Skin epidermis (tissue), 12 donors: ENCODE data around the gene LRRC74B.
A peak's percentile ranks its signal among the peaks of the same experiment; 100 is the strongest.
"Not testable (repeated sequence)": the region's sequence is repeated elsewhere in the genome, so short reads cannot be mapped to it uniquely, and the experiment has no call there.

Experiments
- H3K27ac ChIP-seq, 21 experiments: fragments of 200-600 bp; sonication (generic) in 11 of 21; one replicate each; pipeline ENCODE4 v1.5.0; 2020; ENCODE audit warnings: mild to moderate bottlenecking in 3 of 21, inconsistent platforms in 2 of 21, moderate library complexity in 2 of 21
- H3K4me3 ChIP-seq, 7 experiments: fragments of 200-600 bp; sonication (generic) in 2 of 7; one replicate each; pipeline ENCODE4 v1.5.0; 2020; ENCODE audit warnings: inconsistent platforms in 2 of 7, mild to moderate bottlenecking in 2 of 7, moderate library complexity in 1 of 7

The LRRC74B gene

GRCh38 chr22:21029486-21030025, 16.2 kb upstream of the LRRC74B start:
- Histone ChIP-seq H3K27ac (no peak overlapping the region), H3K4me3 (no peak overlapping the region)

GRCh38 chr22:21030032-21030431, 15.7 kb upstream of the LRRC74B start:
- Histone ChIP-seq H3K4me3 (no peak overlapping the region), H3K27ac (no peak overlapping the region)

GRCh38 chr22:21030621-21031544, 14.9 kb upstream of the LRRC74B start:
- no peak overlapping the region for H3K27ac ChIP-seq
- H3K4me3 ChIP-seq = no peak overlapping the region

- Histone ChIP-seq H3K4me3 (peak overlapping the region in 1 of 7 experiments; percentile 27), H3K27ac (no peak overlapping the region)
Observed at GRCh38 chr22:21031545-21032036, 14.2 kb upstream of the LRRC74B start.

- Histone ChIP-seq H3K27ac (no peak within 1 kb of the TSS), H3K4me3 (peak within 1 kb of the TSS in 3 of 7 experiments; percentile 1 to 27 (median 22))
Observed at GRCh38 chr22:21032037-21032867, 13.5 kb upstream of the LRRC74B start, which contains the start of gene SLC7A4. TSS of gene SLC7A4 (minus strand) at chr22:21032561. CDS start at chr22:21031812, 749 bp downstream.

- Histone ChIP-seq H3K27ac (no peak overlapping the region), H3K4me3 (no peak overlapping the region)
Observed at GRCh38 chr22:21032868-21033688, 12.7 kb upstream of the LRRC74B start.

- H3K4me3 ChIP-seq = no peak overlapping the region
Observed at GRCh38 chr22:21033895-21034294, 11.9 kb upstream of the LRRC74B start.

GRCh38 chr22:21034989-21035388, 10.8 kb upstream of the LRRC74B start:
- Histone ChIP-seq H3K4me3 (no peak overlapping the region), H3K27ac (no peak overlapping the region)

More at GRCh38 chr22:21033895-21034294, 11.9 kb upstream of the LRRC74B start:
- no peak overlapping the region for H3K27ac ChIP-seq

GRCh38 chr22:21038405-21038804, 7.3 kb upstream of the LRRC74B start:
- Histone ChIP-seq H3K4me3 (no peak overlapping the region), H3K27ac (no peak overlapping the region)

- not testable (repeated sequence) for H3K4me3 ChIP-seq, H3K27ac ChIP-seq
Observed at GRCh38 chr22:21039158-21039557, 6.6 kb upstream of the LRRC74B start.

- H3K27ac ChIP-seq = no peak overlapping the region
- no peak overlapping the region for H3K4me3 ChIP-seq
Observed at GRCh38 chr22:21041937-21042336, 3.8 kb upstream of the LRRC74B start.

- Histone ChIP-seq H3K4me3 (no peak overlapping the region), H3K27ac (no peak overlapping the region)
Observed at GRCh38 chr22:21042978-21043859, 2.5 kb upstream of the LRRC74B start.

GRCh38 chr22:21043860-21044535, 1.7 kb upstream of the LRRC74B start:
- Histone ChIP-seq H3K4me3 (no peak overlapping the region), H3K27ac (peak overlapping the region in 2 of 21 experiments; percentile 6 to 15)

- Histone ChIP-seq H3K4me3 (peak overlapping the region in 3 of 7 experiments; percentile 19 to 24 (median 23)), H3K27ac (peak overlapping the region in 6 of 21 experiments; percentile 1 to 66 (median 13))
Observed at GRCh38 chr22:21044931-21045584, 688 bp upstream of the LRRC74B start.

GRCh38 chr22:21047035-21047661, 1.4 kb downstream of the LRRC74B start:
- Histone ChIP-seq H3K27ac (no peak overlapping the region), H3K4me3 (no peak overlapping the region)

GRCh38 chr22:21047730-21048129, 2.0 kb downstream of the LRRC74B start:
- no peak overlapping the region for H3K4me3 ChIP-seq

GRCh38 chr22:21048448-21048847, 2.7 kb downstream of the LRRC74B start:
- H3K27ac ChIP-seq, H3K4me3 ChIP-seq: not testable (repeated sequence)

More at GRCh38 chr22:21047730-21048129, 2.0 kb downstream of the LRRC74B start:
- H3K27ac ChIP-seq = no peak overlapping the region
